IPS-20b (cell line): ENCODE results near the gene KCNQ1.

Source experiments
- H3K27ac ChIP-seq: one replicate; pipeline ENCODE4 v1.5.1; 2013; ENCODE audit warnings: low read length
- H3K27me3 ChIP-seq: 2 replicates; pipeline ENCODE4 v1.6.1; 2013; ENCODE audit warnings: mild to moderate bottlenecking, low read length, inconsistent platforms; ENCODE audit not compliant: insufficient read depth
- H3K36me3 ChIP-seq: 2 replicates; pipeline ENCODE4 v1.6.1; 2013; ENCODE audit warnings: low read depth, mild to moderate bottlenecking, inconsistent platforms, low read length, moderate library complexity; ENCODE audit not compliant: insufficient read depth
- H3K4me1 ChIP-seq: 2 replicates; pipeline ENCODE4 v1.6.1; 2013; ENCODE audit warnings: mild to moderate bottlenecking, control low read depth, inconsistent platforms, low read length, moderate library complexity; ENCODE audit not compliant: insufficient read depth
- H3K4me3 ChIP-seq: 2 replicates; pipeline ENCODE4 v1.5.1; 2013; ENCODE audit warnings: mild to moderate bottlenecking, low read length, inconsistent platforms
- H3K9ac ChIP-seq: 2 replicates; pipeline ENCODE4 v1.6.1; 2013; ENCODE audit warnings: low read depth, mild to moderate bottlenecking, inconsistent platforms, low read length, moderate library complexity
- H3K9me3 ChIP-seq: 2 replicates; pipeline ENCODE4 v1.6.1; 2013; ENCODE audit warnings: mild to moderate bottlenecking, low read depth, low read length, inconsistent platforms; ENCODE audit not compliant: insufficient read depth

KCNQ1 gene

GRCh38 chr11:2644844-2645778, 200.3 kb downstream of the KCNQ1 start:
- peaks cover 67% of the 10 kb centered on the region for H3K27me3 ChIP-seq
- H3K9me3 ChIP-seq, result peaks cover 100% of the 10 kb centered on the region
- H3K4me1 ChIP-seq, result no peaks in the 10 kb centered on the region
- H3K36me3 ChIP-seq, result no peaks in the 10 kb centered on the region
- no peak overlapping the region for H3K9ac ChIP-seq
- no peak overlapping the region for H3K27ac ChIP-seq
- H3K4me3 ChIP-seq, result no peak overlapping the region

GRCh38 chr11:2645779-2646118, 200.9 kb downstream of the KCNQ1 start:
- Histone ChIP-seq H3K9me3 (peaks cover 100% of the 10 kb centered on the region), H3K27me3 (peaks cover 74% of the 10 kb centered on the region), H3K4me1 (no peaks in the 10 kb centered on the region), H3K4me3 (no peak overlapping the region), H3K27ac (no peak overlapping the region), H3K9ac (no peak overlapping the region), H3K36me3 (no peaks in the 10 kb centered on the region)

GRCh38 chr11:2647167-2647566, 202.4 kb downstream of the KCNQ1 start:
- no peak overlapping the region for H3K9ac ChIP-seq
- no peaks in the 10 kb centered on the region for H3K4me1 ChIP-seq
- peaks cover 100% of the 10 kb centered on the region for H3K9me3 ChIP-seq
- no peak overlapping the region for H3K4me3 ChIP-seq
- H3K27me3 ChIP-seq, result peaks cover 78% of the 10 kb centered on the region
- H3K36me3 ChIP-seq, result no peaks in the 10 kb centered on the region
- H3K27ac ChIP-seq, result no peak overlapping the region

GRCh38 chr11:2647953-2648352, 203.1 kb downstream of the KCNQ1 start:
- H3K36me3 ChIP-seq, result no peaks in the 10 kb centered on the region
- peaks cover 100% of the 10 kb centered on the region for H3K9me3 ChIP-seq
- H3K27ac ChIP-seq, result no peak overlapping the region
- no peaks in the 10 kb centered on the region for H3K4me1 ChIP-seq
- H3K27me3 ChIP-seq, result peaks cover 85% of the 10 kb centered on the region
- H3K9ac ChIP-seq, result no peak overlapping the region
- H3K4me3 ChIP-seq, result no peak overlapping the region

GRCh38 chr11:2649400-2649799, 204.6 kb downstream of the KCNQ1 start:
- no peak overlapping the region for H3K27ac ChIP-seq
- H3K27me3 ChIP-seq, result peaks cover 80% of the 10 kb centered on the region
- H3K4me3 ChIP-seq, result no peak overlapping the region
- H3K4me1 ChIP-seq, result no peaks in the 10 kb centered on the region
- H3K9me3 ChIP-seq, result peaks cover 100% of the 10 kb centered on the region
- H3K36me3 ChIP-seq, result no peaks in the 10 kb centered on the region
- H3K9ac ChIP-seq, result no peak overlapping the region

- peaks cover 100% of the 10 kb centered on the region for H3K9me3 ChIP-seq
Measured at GRCh38 chr11:2649848-2650247, 205.0 kb downstream of the KCNQ1 start.

GRCh38 chr11:2650343-2650867, 205.6 kb downstream of the KCNQ1 start:
- Histone ChIP-seq H3K9me3 (peaks cover 100% of the 10 kb centered on the region), H3K27ac (no peak overlapping the region), H3K36me3 (no peaks in the 10 kb centered on the region), H3K9ac (no peak overlapping the region), H3K27me3 (peaks cover 70% of the 10 kb centered on the region), H3K4me3 (no peak overlapping the region), H3K4me1 (no peaks in the 10 kb centered on the region)

More at GRCh38 chr11:2649848-2650247, 205.0 kb downstream of the KCNQ1 start:
- H3K36me3 ChIP-seq, result no peaks in the 10 kb centered on the region
- no peak overlapping the region for H3K4me3 ChIP-seq
- H3K27me3 ChIP-seq, result peaks cover 76% of the 10 kb centered on the region
- no peaks in the 10 kb centered on the region for H3K4me1 ChIP-seq
- no peak overlapping the region for H3K27ac ChIP-seq
- no peak overlapping the region for H3K9ac ChIP-seq

GRCh38 chr11:2651054-2651617, 206.3 kb downstream of the KCNQ1 start:
- Histone ChIP-seq H3K4me3 (no peak overlapping the region), H3K27ac (no peak overlapping the region), H3K9me3 (peaks cover 98% of the 10 kb centered on the region), H3K4me1 (no peaks in the 10 kb centered on the region), H3K9ac (no peak overlapping the region), H3K27me3 (peaks cover 68% of the 10 kb centered on the region), H3K36me3 (no peaks in the 10 kb centered on the region)

GRCh38 chr11:2651826-2652271, 207.0 kb downstream of the KCNQ1 start:
- Histone ChIP-seq H3K9ac (no peak overlapping the region), H3K27me3 (peaks cover 69% of the 10 kb centered on the region), H3K4me1 (no peaks in the 10 kb centered on the region), H3K4me3 (no peak overlapping the region), H3K36me3 (no peaks in the 10 kb centered on the region), H3K27ac (no peak overlapping the region), H3K9me3 (peaks cover 98% of the 10 kb centered on the region)

- no peak overlapping the region for H3K4me3 ChIP-seq
- peaks cover 70% of the 10 kb centered on the region for H3K27me3 ChIP-seq
- no peaks in the 10 kb centered on the region for H3K36me3 ChIP-seq
- no peak overlapping the region for H3K27ac ChIP-seq
- no peaks in the 10 kb centered on the region for H3K4me1 ChIP-seq
- H3K9me3 ChIP-seq, result peaks cover 98% of the 10 kb centered on the region
- H3K9ac ChIP-seq, result no peak overlapping the region
Measured at GRCh38 chr11:2652333-2653197, 207.8 kb downstream of the KCNQ1 start.

GRCh38 chr11:2653198-2653551, 208.4 kb downstream of the KCNQ1 start:
- peaks cover 98% of the 10 kb centered on the region for H3K9me3 ChIP-seq
- peaks cover 73% of the 10 kb centered on the region for H3K27me3 ChIP-seq

More at GRCh38 chr11:2653198-2653551, 208.4 kb downstream of the KCNQ1 start:
- Histone ChIP-seq H3K4me3 (no peak overlapping the region), H3K27ac (no peak overlapping the region), H3K9ac (no peak overlapping the region), H3K4me1 (no peaks in the 10 kb centered on the region), H3K36me3 (no peaks in the 10 kb centered on the region)
